KMS-11 (cell line): ENCODE data around the gene AK6.

Experiments
- H2AFZ ChIP-seq: fragments of 200-600 bp; sonication (generic); 2 replicates; pipeline ENCODE4 v1.6.1; 2016; ENCODE audit warnings: antibody characterized with exemption, mixed run types, low read depth
- H3K27ac ChIP-seq: fragments of 200-600 bp; sonication (generic); 2 replicates; pipeline ENCODE4 v1.6.1; 2016; ENCODE audit warnings: mild to moderate bottlenecking, mixed run types
- H3K27me3 ChIP-seq: fragments of 200-600 bp; sonication (generic); 2 replicates; pipeline ENCODE4 v1.6.1; 2017; ENCODE audit warnings: mild to moderate bottlenecking, low read depth, mixed run types, moderate library complexity; ENCODE audit not compliant: insufficient read depth
- H3K36me3 ChIP-seq: fragments of 200-600 bp; sonication (generic); 2 replicates; pipeline ENCODE4 v1.6.1; 2017; ENCODE audit warnings: mild to moderate bottlenecking, mixed run types; ENCODE audit not compliant: insufficient read depth
- H3K4me1 ChIP-seq: fragments of 200-600 bp; sonication (generic); 2 replicates; pipeline ENCODE4 v1.6.1; 2016; ENCODE audit warnings: mild to moderate bottlenecking, low read depth, mixed run types; ENCODE audit not compliant: poor library complexity, severe bottlenecking
- H3K4me2 ChIP-seq: fragments of 200-600 bp; sonication (generic); 2 replicates; pipeline ENCODE4 v1.7.0; 2016; ENCODE audit warnings: mild to moderate bottlenecking, mixed run types
- H3K4me3 ChIP-seq: fragments of 200-600 bp; sonication (generic); IDR thresholded peaks from 2 replicates; pipeline ENCODE4 v1.6.1; 2017; ENCODE audit warnings: low read depth, low read length, mixed read lengths; ENCODE audit not compliant: insufficient read depth
- H3K79me2 ChIP-seq: fragments of 200-600 bp; sonication (generic); 2 replicates; pipeline ENCODE4 v1.6.1; 2016; ENCODE audit warnings: low read depth, mixed run types; ENCODE audit not compliant: insufficient read depth
- H3K9ac ChIP-seq: fragments of 200-600 bp; sonication (generic); 2 replicates; pipeline ENCODE4 v1.6.1; 2016; ENCODE audit warnings: mild to moderate bottlenecking, mixed run types
- H4K20me1 ChIP-seq: fragments of 200-600 bp; sonication (generic); 2 replicates; pipeline ENCODE4 v1.6.1; 2016; ENCODE audit warnings: mild to moderate bottlenecking, mixed run types; ENCODE audit not compliant: insufficient read depth
- TF ChIP-seq, protein P1 (sequence below): fragments of 200-600 bp; sonication (generic); conservative IDR thresholded peaks from 2 replicates; pipeline ENCODE4 v1.6.1; 2017; ENCODE audit warnings: low read depth, mild to moderate bottlenecking, antibody characterized with exemption, low read length, moderate library complexity, mixed read lengths

AK6 gene

DNA sequence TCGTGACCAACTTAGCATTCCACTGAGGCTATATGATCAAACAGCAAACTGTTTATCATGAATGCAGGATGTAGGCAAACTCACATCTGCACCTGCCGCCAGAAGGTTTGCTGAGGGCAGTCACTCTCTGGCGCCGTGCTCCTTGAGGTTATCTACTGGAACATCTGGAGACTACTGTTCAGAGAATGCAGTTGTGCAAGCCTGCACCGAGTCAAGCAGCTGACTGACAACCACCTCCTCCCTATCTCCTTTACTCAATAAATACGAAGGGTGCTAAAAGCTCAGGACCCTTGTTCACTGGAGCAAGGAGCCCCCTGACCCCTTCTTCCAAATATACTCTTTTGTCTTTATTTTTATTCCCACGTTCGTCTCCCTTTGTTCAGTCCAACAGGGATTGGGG, 63.8 kb downstream of the AK6 start:
- H3K4me1 ChIP-seq, result no peaks in the 10 kb centered on the region
- H4K20me1 ChIP-seq, result no peaks in the 10 kb centered on the region
- TF ChIP-seq, protein P1, sequence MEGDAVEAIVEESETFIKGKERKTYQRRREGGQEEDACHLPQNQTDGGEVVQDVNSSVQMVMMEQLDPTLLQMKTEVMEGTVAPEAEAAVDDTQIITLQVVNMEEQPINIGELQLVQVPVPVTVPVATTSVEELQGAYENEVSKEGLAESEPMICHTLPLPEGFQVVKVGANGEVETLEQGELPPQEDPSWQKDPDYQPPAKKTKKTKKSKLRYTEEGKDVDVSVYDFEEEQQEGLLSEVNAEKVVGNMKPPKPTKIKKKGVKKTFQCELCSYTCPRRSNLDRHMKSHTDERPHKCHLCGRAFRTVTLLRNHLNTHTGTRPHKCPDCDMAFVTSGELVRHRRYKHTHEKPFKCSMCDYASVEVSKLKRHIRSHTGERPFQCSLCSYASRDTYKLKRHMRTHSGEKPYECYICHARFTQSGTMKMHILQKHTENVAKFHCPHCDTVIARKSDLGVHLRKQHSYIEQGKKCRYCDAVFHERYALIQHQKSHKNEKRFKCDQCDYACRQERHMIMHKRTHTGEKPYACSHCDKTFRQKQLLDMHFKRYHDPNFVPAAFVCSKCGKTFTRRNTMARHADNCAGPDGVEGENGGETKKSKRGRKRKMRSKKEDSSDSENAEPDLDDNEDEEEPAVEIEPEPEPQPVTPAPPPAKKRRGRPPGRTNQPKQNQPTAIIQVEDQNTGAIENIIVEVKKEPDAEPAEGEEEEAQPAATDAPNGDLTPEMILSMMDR, result no peak
- no peaks in the 10 kb centered on the region for H3K79me2 ChIP-seq
- H3K27ac ChIP-seq, result no peak overlapping the region
- H3K9ac ChIP-seq, result no peak overlapping the region
- H2AFZ ChIP-seq, result no peak overlapping the region
- no peaks in the 10 kb centered on the region for H3K27me3 ChIP-seq
- H3K4me3 ChIP-seq, result no peak overlapping the region
- no peak overlapping the region for H3K4me2 ChIP-seq
- H3K36me3 ChIP-seq, result no peaks in the 10 kb centered on the region
